Osteoblast (primary cell): ENCODE results near the gene PARVA. TPM values are rescaled to one million over a fixed set of nuclear protein-coding genes. Genes with fewer than 3 reads are reported as not detected.

Experiments
- DNase-seq: peaks from one replicate; pipeline ENCODE4 v3.0.0; 2011; ENCODE audit warnings: low spot score, mixed read lengths; ENCODE audit not compliant: insufficient read length; ENCODE audit errors: missing footprints
- H2AFZ ChIP-seq: 2 replicates; pipeline ENCODE4 v1.6.0; 2011; ENCODE audit warnings: mild to moderate bottlenecking, low read length
- H3K27ac ChIP-seq: 2 replicates; pipeline ENCODE4 v1.5.1; 2011; ENCODE audit warnings: mild to moderate bottlenecking, low read depth, low read length, moderate library complexity
- H3K27me3 ChIP-seq: 2 replicates; pipeline ENCODE4 v1.6.0; 2012; ENCODE audit warnings: mild to moderate bottlenecking, control low read depth, inconsistent platforms, low read length, moderate library complexity; ENCODE audit not compliant: insufficient read depth
- H3K36me3 ChIP-seq: 2 replicates; pipeline ENCODE4 v1.5.1; 2011; ENCODE audit warnings: mild to moderate bottlenecking, low read length, control low read depth, moderate library complexity; ENCODE audit not compliant: insufficient read depth
- H3K4me1 ChIP-seq: 2 replicates; pipeline ENCODE4 v1.5.1; 2011; ENCODE audit warnings: mild to moderate bottlenecking, low read length, control low read depth, moderate library complexity; ENCODE audit not compliant: insufficient read depth
- H3K4me2 ChIP-seq: 2 replicates; pipeline ENCODE4 v1.6.0; 2011; ENCODE audit warnings: mild to moderate bottlenecking, low read length; ENCODE audit not compliant: insufficient read depth
- H3K4me3 ChIP-seq: fragments of 200-600 bp; sonication (generic); 3 replicates; pipeline ENCODE4 v1.5.1; 2012; ENCODE audit warnings: mild to moderate bottlenecking, low read length, inconsistent platforms; ENCODE audit not compliant: insufficient read depth
- H3K79me2 ChIP-seq: 2 replicates; pipeline ENCODE4 v1.6.0; 2012; ENCODE audit warnings: mild to moderate bottlenecking, low read length, control low read depth, inconsistent platforms; ENCODE audit not compliant: insufficient read depth
- H3K9me3 ChIP-seq: 2 replicates; pipeline ENCODE4 v1.5.1; 2011; ENCODE audit warnings: low read depth, low read length, control low read depth
- H4K20me1 ChIP-seq: 2 replicates; pipeline ENCODE4 v1.6.0; 2012; ENCODE audit warnings: mild to moderate bottlenecking, low read length, control low read depth; ENCODE audit not compliant: insufficient read depth
- total RNA-seq: library from RNA; depleted of rRNA; stranded (reverse); fragments of >200 nt; gene quantifications from 2 replicates; pipeline ENCODE4 v1.2.3, GENCODE V29; 2012
- TF ChIP-seq, protein P1 (sequence below): IDR thresholded peaks from 2 replicates; pipeline ENCODE4 v1.5.1; 2011; ENCODE audit warnings: mild to moderate bottlenecking, low read depth, low read length, moderate library complexity; ENCODE audit errors: extremely low read depth

PARVA gene
- total RNA-seq, 1 donor: 74.9 TPM

DNA sequence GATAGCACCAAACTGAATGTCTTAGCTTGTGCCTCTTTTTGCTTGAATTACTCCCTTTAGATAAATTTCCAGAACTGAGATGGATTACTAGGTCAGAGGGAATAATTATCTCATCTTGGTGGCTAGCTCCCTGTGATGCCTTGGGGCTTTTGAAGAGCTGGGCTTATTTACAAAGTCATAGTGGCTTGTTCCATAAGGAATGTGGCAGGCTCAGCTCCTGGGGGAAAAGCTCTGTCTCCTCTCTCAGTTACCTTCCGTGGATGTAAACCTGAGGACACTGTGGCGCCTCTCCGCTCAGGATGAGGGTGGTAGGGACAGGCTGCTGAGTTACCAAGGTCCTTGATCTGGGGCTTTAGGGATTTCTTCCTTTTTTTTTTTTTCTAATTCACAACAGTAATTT is 121.7 kb downstream of the PARVA start:
- Histone ChIP-seq H3K27ac (no peak overlapping the region), H2AFZ (no peak overlapping the region), H3K36me3 (peaks cover 42% of the 10 kb centered on the region), H3K4me2 (no peak overlapping the region), H3K27me3 (no peaks in the 10 kb centered on the region), H3K79me2 (no peaks in the 10 kb centered on the region), H4K20me1 (no peaks in the 10 kb centered on the region), H3K9me3 (no peaks in the 10 kb centered on the region), H3K4me3 (no peak overlapping the region), H3K4me1 (peaks cover 23% of the 10 kb centered on the region)
- TF ChIP-seq, protein P1, sequence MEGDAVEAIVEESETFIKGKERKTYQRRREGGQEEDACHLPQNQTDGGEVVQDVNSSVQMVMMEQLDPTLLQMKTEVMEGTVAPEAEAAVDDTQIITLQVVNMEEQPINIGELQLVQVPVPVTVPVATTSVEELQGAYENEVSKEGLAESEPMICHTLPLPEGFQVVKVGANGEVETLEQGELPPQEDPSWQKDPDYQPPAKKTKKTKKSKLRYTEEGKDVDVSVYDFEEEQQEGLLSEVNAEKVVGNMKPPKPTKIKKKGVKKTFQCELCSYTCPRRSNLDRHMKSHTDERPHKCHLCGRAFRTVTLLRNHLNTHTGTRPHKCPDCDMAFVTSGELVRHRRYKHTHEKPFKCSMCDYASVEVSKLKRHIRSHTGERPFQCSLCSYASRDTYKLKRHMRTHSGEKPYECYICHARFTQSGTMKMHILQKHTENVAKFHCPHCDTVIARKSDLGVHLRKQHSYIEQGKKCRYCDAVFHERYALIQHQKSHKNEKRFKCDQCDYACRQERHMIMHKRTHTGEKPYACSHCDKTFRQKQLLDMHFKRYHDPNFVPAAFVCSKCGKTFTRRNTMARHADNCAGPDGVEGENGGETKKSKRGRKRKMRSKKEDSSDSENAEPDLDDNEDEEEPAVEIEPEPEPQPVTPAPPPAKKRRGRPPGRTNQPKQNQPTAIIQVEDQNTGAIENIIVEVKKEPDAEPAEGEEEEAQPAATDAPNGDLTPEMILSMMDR: no peak
- DNase-seq: no peak

DNA sequence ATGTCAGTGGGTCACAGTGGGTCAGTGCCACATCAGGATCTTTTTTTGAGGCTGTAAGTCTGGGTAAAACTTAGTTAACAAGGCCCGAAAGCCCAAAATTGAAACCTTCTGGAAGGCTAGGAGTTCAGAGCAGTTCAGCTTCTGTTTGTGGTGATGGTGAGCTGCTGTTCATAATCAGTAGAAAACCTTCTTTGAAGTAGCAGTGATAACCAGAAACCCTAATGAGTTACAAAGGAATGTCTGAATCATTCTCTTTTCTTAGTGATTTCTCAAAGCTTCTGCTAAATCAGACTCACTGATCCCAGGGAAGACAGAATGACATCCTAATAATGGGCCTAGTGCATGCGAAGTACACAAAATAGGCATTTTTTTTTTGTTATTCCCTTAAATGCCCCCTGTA is 124.7 kb downstream of the PARVA start:
- peaks cover 40% of the 10 kb centered on the region for H3K36me3 ChIP-seq
- peak overlapping the region; percentile 9 for H3K4me2 ChIP-seq
- H3K4me1 ChIP-seq: peaks cover 35% of the 10 kb centered on the region
- H3K27ac ChIP-seq: peak overlapping the region; percentile 31
- H2AFZ ChIP-seq: no peak overlapping the region
- no peaks in the 10 kb centered on the region for H3K9me3 ChIP-seq
- H3K27me3 ChIP-seq: no peaks in the 10 kb centered on the region
- DNase-seq: no peak
- H3K79me2 ChIP-seq: no peaks in the 10 kb centered on the region
- no peak overlapping the region for H3K4me3 ChIP-seq
- TF ChIP-seq, protein P1: no peak
- H4K20me1 ChIP-seq: no peaks in the 10 kb centered on the region

DNA sequence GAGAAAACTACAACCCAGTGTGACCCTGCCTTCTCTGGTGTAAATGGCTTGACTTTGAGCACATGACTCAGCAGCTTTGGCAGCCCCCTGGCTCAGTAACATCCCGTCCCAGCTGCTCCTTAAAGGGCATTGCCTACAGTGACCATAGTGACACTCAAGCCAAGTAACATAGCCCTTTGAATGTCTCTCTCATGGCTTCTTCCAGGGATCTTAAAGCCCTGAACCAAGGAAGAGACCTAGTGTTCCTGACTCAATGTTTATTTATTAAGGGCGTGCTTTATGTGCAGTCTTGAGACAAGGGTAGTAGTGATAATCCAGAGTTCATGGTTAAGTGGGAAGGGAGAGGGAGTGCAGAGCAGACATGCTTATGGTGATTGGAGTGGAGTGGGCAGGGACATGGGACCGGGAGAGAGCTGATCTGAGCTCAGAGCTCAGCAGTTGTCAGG is 125.7 kb downstream of the PARVA start:
- Histone ChIP-seq H3K4me1 (peaks cover 41% of the 10 kb centered on the region), H3K27me3 (no peaks in the 10 kb centered on the region), H2AFZ (no peak overlapping the region), H3K36me3 (peaks cover 35% of the 10 kb centered on the region), H3K9me3 (no peaks in the 10 kb centered on the region), H3K4me3 (no peak overlapping the region), H3K4me2 (no peak overlapping the region), H3K79me2 (no peaks in the 10 kb centered on the region), H4K20me1 (no peaks in the 10 kb centered on the region), H3K27ac (peak overlapping the region; percentile 31)
- no peak for DNase-seq
- TF ChIP-seq, protein P1: no peak

DNA sequence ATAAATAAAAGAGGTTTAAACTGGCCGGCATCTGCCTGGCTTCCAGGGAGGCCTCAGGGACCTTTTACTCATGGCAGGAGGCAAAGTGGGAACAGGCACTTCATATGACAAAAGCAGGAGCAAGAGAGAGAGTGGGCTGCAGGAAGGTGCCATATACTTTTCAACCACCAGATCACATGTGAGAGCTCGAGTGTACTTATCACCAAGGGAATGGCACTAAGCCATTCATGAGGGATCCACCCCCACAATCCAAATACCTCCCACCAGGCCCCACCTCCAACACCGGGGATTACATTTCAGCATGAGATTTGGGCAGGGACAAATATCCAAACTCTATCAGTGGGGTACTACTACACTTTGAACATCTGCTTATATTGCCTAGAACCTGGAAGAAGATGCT is 126.5 kb downstream of the PARVA start:
- DNase-seq: no peak
- Histone ChIP-seq H2AFZ (no peak overlapping the region), H3K9me3 (no peaks in the 10 kb centered on the region), H3K4me3 (no peak overlapping the region), H3K79me2 (no peaks in the 10 kb centered on the region), H3K4me1 (peaks cover 48% of the 10 kb centered on the region), H3K36me3 (peaks cover 31% of the 10 kb centered on the region), H4K20me1 (no peaks in the 10 kb centered on the region), H3K4me2 (no peak overlapping the region), H3K27me3 (no peaks in the 10 kb centered on the region), H3K27ac (no peak overlapping the region)
- TF ChIP-seq, protein P1: no peak
